ENCODE measurements around the gene IARS1. TPM values are rescaled to one million over a fixed set of nuclear protein-coding genes. Genes with fewer than 3 reads are reported as not detected.
A peak's percentile ranks its signal among the peaks of the same experiment; 100 is the strongest.

The IARS1 gene
- total and polyA plus RNA-seq, 3 donors from 2014 or later = 57.2 to 143 (median 112) TPM

DNA sequence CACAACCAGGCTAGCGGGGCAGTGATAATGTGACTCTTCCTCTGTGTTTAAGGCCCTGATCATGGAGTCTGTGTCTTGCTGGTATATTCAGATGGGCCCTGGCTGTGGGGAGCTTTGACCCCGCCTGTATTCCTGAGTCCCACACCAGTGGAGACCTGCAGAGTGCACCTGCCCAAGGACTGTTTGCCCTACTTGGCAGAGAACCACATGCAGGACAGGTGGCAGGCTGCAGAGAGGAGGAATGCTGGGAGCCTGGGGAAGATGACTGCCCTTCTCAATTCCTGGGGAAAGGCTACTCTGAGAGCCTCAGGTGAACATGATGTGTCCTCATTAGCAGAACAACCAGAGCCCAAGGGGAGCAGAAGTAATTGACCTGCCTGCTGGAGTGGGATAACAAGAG lies 36.2 kb downstream of the IARS1 start:
- intact Hi-C loops (cut with DNase I; ENCODE audit: low total_unique reads) = no loop called here
- H3K4me3 ChIP-seq = no peak overlapping the region
- H3K9me3 ChIP-seq = no peaks in the 10 kb centered on the region
- H3K27ac ChIP-seq = no peak overlapping the region
- WGBS, 2 donors = 94 to 100% methylated on average over 2 of the region's 2 CpGs
- peaks cover 4% of the 10 kb centered on the region for H3K36me3 ChIP-seq (ENCODE audit: low read depth, missing control alignments)
- H3K4me1 ChIP-seq = no peaks in the 10 kb centered on the region
- H3K27me3 ChIP-seq = no peaks in the 10 kb centered on the region
- TF ChIP-seq POLR2A (IDR thresholded peaks at IDR 0.05) = no peak
- TF ChIP-seq, protein P1, sequence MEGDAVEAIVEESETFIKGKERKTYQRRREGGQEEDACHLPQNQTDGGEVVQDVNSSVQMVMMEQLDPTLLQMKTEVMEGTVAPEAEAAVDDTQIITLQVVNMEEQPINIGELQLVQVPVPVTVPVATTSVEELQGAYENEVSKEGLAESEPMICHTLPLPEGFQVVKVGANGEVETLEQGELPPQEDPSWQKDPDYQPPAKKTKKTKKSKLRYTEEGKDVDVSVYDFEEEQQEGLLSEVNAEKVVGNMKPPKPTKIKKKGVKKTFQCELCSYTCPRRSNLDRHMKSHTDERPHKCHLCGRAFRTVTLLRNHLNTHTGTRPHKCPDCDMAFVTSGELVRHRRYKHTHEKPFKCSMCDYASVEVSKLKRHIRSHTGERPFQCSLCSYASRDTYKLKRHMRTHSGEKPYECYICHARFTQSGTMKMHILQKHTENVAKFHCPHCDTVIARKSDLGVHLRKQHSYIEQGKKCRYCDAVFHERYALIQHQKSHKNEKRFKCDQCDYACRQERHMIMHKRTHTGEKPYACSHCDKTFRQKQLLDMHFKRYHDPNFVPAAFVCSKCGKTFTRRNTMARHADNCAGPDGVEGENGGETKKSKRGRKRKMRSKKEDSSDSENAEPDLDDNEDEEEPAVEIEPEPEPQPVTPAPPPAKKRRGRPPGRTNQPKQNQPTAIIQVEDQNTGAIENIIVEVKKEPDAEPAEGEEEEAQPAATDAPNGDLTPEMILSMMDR (IDR thresholded peaks at IDR 0.05) = no peak
- no peak for DNase-seq

GRCh38 chr9:92254381-92255337 lies 38.8 kb downstream of the IARS1 start:
- DNase-seq = no peak
- TF ChIP-seq POLR2A (IDR thresholded peaks at IDR 0.05) = no peak
- TF ChIP-seq, protein P1 (IDR thresholded peaks at IDR 0.05) = no peak
- intact Hi-C loops (cut with DNase I; ENCODE audit: low total_unique reads) = no loop called here
- Histone ChIP-seq H3K36me3 (ENCODE audit: low read depth, missing control alignments) (peaks cover 3% of the 10 kb centered on the region), H3K27me3 (no peaks in the 10 kb centered on the region), H3K4me1 (no peaks in the 10 kb centered on the region), H3K27ac (no peak overlapping the region), H3K9me3 (no peaks in the 10 kb centered on the region), H3K4me3 (no peak overlapping the region)
- 86 to 87% methylated on average over 12 to 19 of the region's 19 CpGs for WGBS, 2 donors

- Histone ChIP-seq H3K4me3 (no peak overlapping the region), H3K27me3 (no peaks in the 10 kb centered on the region), H3K36me3 (ENCODE audit: low read depth, missing control alignments) (no peaks in the 10 kb centered on the region), H3K27ac (no peak overlapping the region), H3K9me3 (no peaks in the 10 kb centered on the region), H3K4me1 (no peaks in the 10 kb centered on the region)
- no peak for TF ChIP-seq POLR2A (IDR thresholded peaks at IDR 0.05)
- TF ChIP-seq, protein P1 (IDR thresholded peaks at IDR 0.05) = no peak
- intact Hi-C loops (cut with DNase I; ENCODE audit: low total_unique reads) = no loop called here
- DNase-seq = no peak
- WGBS, 2 donors = 79 to 83% methylated on average over 4 of the region's 4 CpGs
Observed at GRCh38 chr9:92253656-92254055, 39.8 kb downstream of the IARS1 start.

DNA sequence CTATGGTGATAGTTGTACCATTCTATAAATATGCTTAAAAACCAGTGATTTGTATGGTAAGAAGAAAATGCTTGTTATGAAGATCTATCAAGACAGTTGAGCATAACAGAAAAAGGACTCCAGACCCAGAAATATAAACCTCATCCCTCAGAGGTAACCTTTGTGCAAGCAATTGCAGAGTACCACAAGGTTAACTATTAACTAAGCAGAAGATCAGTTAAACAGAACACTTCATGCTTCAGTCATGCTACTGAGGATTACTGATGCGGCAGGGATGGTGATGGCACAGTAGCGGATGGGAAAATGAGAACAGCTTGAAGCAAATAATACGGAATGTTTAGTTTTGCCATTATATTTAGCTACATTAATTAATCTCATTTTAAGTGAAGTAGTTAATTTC lies 45.5 kb downstream of the IARS1 start:
- peak overlapping the region in 1 of 2 donors; percentile 42 for H3K27ac ChIP-seq
- peaks cover 3% of the 10 kb centered on the region for H3K4me1 ChIP-seq
- no peak overlapping the region for H3K4me3 ChIP-seq
- no peaks in the 10 kb centered on the region for H3K36me3 ChIP-seq (ENCODE audit: low read depth, missing control alignments)
- intact Hi-C loops (cut with DNase I; ENCODE audit: low total_unique reads) = no loop called here
- no peaks in the 10 kb centered on the region for H3K27me3 ChIP-seq
- no peak for TF ChIP-seq POLR2A (IDR thresholded peaks at IDR 0.05)
- TF ChIP-seq, protein P1 (IDR thresholded peaks at IDR 0.05) = no peak
- WGBS, 2 donors = 95 to 96% methylated on average over 3 of the region's 3 CpGs
- no peak for DNase-seq
- no peaks in the 10 kb centered on the region for H3K9me3 ChIP-seq
